ENCODE results near the gene THAP8. TPM values are rescaled to one million over a fixed set of nuclear protein-coding genes. Genes with fewer than 3 reads are reported as not detected.
A peak's percentile ranks its signal among the peaks of the same experiment; 100 is the strongest.

The THAP8 gene
- total and polyA plus RNA-seq, 2 of the 13 experiments (the other 11 are each of a cell fraction or from before 2014, with no cell fraction given), result 1.7 to 3.7 TPM

- TF ChIP-seq AHDC1 (CRISPR knock-in tag; IDR thresholded peaks at IDR 0.05; ENCODE audit: borderline replicate concordance), result no peak
- TF ChIP-seq MATR3 (CRISPR knock-in tag; IDR thresholded peaks at IDR 0.05), result no peak
- TF ChIP-seq NFYB (CRISPR knock-in tag; IDR thresholded peaks at IDR 0.05), result peak; percentile 59
- TF ChIP-seq RERE (CRISPR knock-in tag; IDR thresholded peaks at IDR 0.05; ENCODE audit: low read depth), result no peak
- TF ChIP-seq KAT2B (IDR thresholded peaks at IDR 0.05; ENCODE audit: borderline replicate concordance, low read depth, low read length), result no peak
- no peak for TF ChIP-seq CBX5 (CRISPR knock-in tag; IDR thresholded peaks at IDR 0.05; ENCODE audit: borderline replicate concordance)
- TF ChIP-seq ZNF614 (CRISPR knock-in tag; IDR thresholded peaks at IDR 0.05; ENCODE audit: borderline replicate concordance), result no peak
- TF ChIP-seq ZNF564 (CRISPR knock-in tag; IDR thresholded peaks at IDR 0.05), result no peak
- TF ChIP-seq LCORL (IDR thresholded peaks at IDR 0.05), result no peak
- TF ChIP-seq LCORL (CRISPR knock-in tag; IDR thresholded peaks at IDR 0.05), result no peak
- TF ChIP-seq ZBTB43 (CRISPR knock-in tag; conservative IDR thresholded peaks at IDR 0.05), result no peak
- TF ChIP-seq MEF2D (CRISPR knock-in tag; IDR thresholded peaks at IDR 0.05), result no peak
- no peak for TF ChIP-seq KLF6 (CRISPR knock-in tag; IDR thresholded peaks at IDR 0.05)
- TF ChIP-seq ZNF10 (CRISPR knock-in tag; IDR thresholded peaks at IDR 0.05; ENCODE audit: borderline replicate concordance, low read depth), result no peak
- no peak for TF ChIP-seq CEBPG (CRISPR knock-in tag; IDR thresholded peaks at IDR 0.05)
- TF ChIP-seq ZNF691 (CRISPR knock-in tag; IDR thresholded peaks at IDR 0.05; ENCODE audit: borderline replicate concordance, low read depth), result no peak
- TF ChIP-seq PBX2 (CRISPR knock-in tag; IDR thresholded peaks at IDR 0.05), result peak; percentile 79
Observed at GRCh38 chr19:36051637-36052036, 2.4 kb downstream of the THAP8 start (continued).
